SJCRH30 (cell line): Measurements from ENCODE around the gene GCG. TPM values are rescaled to one million over a fixed set of nuclear protein-coding genes. Genes with fewer than 3 reads are reported as not detected.

Experiments used
- DNase-seq, 2 experiments: peaks; one replicate each; pipeline ENCODE4 v3.0.0-alpha.2; 2015 to 2020
- H3K27ac ChIP-seq: fragments of 250-450 bp; sonication (Bioruptor Pico); 2 replicates; pipeline ENCODE4 v1.5.1; 2020; ENCODE audit warnings: mild to moderate bottlenecking, moderate library complexity
- H3K27me3 ChIP-seq: fragments of 250-450 bp; sonication (Bioruptor Pico); 2 replicates; pipeline ENCODE4 v1.5.1; 2020; ENCODE audit warnings: mild to moderate bottlenecking, moderate library complexity
- H3K36me3 ChIP-seq: fragments of 250-450 bp; sonication (Bioruptor Pico); 2 replicates; pipeline ENCODE4 v1.5.1; 2020; ENCODE audit warnings: mild to moderate bottlenecking, moderate library complexity
- H3K4me1 ChIP-seq: fragments of 250-450 bp; sonication (Bioruptor Pico); 2 replicates; pipeline ENCODE4 v1.5.1; 2020; ENCODE audit warnings: mild to moderate bottlenecking, moderate library complexity
- H3K4me3 ChIP-seq: fragments of 250-450 bp; sonication (Bioruptor Pico); 2 replicates; pipeline ENCODE4 v1.5.1; 2020; ENCODE audit warnings: mild to moderate bottlenecking, moderate library complexity
- H3K9me3 ChIP-seq: fragments of 250-450 bp; sonication (Bioruptor Pico); replicated peaks from 2 replicates; pipeline ENCODE4 v1.5.1; 2020; ENCODE audit warnings: mild to moderate bottlenecking, moderate library complexity
- total RNA-seq: library from RNA; depleted of rRNA; stranded (reverse); fragments of >200 nt; shearing (Covaris generic); gene quantifications from 2 replicates; pipeline ENCODE4 v1.2.3, GENCODE V29; 2014

GCG gene
- total RNA-seq, 1 experiment from 2014 or later: not detected

DNA sequence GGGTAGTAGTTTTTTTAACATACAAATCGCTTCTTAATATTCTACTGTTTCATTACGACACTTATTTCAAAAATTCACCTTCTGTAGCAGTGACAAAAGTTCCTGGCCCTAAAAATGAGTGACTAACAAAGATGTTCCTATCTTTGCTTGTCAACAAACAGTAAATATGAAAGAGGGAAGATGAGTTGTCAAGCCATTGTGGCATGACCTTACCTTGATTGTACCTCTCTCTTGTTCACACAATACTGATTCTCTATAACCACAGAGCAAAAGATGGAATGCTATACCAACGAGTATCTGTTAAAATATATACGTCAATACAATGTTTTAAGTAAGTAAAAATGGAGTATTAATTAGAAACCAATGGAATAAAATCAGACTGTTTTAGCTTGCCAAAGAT, 14.7 kb upstream of the GCG start:
- H3K4me3 ChIP-seq: no peak overlapping the region

DNA sequence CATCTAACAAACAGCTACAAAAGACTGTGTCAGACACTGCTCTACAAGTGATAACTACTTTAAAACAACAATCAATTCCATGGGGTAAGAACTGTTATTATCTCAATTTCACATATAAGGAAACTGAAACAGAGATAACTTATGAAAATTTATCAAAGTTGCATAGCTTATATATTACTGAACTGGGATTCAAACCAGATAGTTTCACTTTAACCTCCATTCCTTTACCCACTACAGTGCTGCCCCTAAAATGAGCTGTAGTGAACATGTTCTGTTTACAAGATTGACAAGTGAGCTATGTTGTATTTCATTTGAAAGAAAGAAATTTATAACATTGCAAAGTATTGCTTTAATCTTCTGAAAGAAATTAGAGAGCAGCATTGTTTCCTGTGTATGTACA, 14.1 kb upstream of the GCG start:
- Histone ChIP-seq H3K4me3 (no peak overlapping the region), H3K27ac (no peak overlapping the region), H3K36me3 (no peaks in the 10 kb centered on the region), H3K4me1 (no peaks in the 10 kb centered on the region), H3K27me3 (no peaks in the 10 kb centered on the region), H3K9me3 (no peaks in the 10 kb centered on the region)
- no peak for DNase-seq

More for the DNA sequence above, 14.7 kb upstream of the GCG start:
- Histone ChIP-seq H3K4me1 (no peaks in the 10 kb centered on the region), H3K9me3 (no peaks in the 10 kb centered on the region), H3K27ac (no peak overlapping the region), H3K27me3 (no peaks in the 10 kb centered on the region), H3K36me3 (no peaks in the 10 kb centered on the region)
- DNase-seq: no peak

DNA sequence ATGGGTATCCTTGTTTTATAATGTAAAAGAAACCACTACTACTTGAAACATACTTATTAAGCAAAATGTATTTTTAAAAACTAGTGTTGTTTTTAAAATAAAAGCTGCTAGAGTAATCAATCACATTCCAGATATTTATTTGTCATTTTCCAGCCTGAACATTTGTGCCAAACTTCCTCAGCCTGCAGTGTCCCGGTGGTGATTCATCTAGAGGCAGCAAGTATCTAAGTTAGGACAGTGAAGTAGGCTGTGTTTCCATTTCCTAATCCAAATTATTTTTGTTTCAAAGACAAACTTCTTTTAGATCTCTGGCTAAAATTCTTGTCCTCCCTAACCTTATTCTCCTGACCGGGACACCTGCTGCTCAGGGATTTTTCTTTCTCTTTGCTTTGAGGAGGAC, 12.8 kb upstream of the GCG start:
- no peak overlapping the region for H3K4me3 ChIP-seq
- no peak overlapping the region for H3K27ac ChIP-seq
- H3K4me1 ChIP-seq: no peaks in the 10 kb centered on the region
- no peaks in the 10 kb centered on the region for H3K36me3 ChIP-seq
- no peaks in the 10 kb centered on the region for H3K9me3 ChIP-seq
- no peaks in the 10 kb centered on the region for H3K27me3 ChIP-seq
- no peak for DNase-seq

DNA sequence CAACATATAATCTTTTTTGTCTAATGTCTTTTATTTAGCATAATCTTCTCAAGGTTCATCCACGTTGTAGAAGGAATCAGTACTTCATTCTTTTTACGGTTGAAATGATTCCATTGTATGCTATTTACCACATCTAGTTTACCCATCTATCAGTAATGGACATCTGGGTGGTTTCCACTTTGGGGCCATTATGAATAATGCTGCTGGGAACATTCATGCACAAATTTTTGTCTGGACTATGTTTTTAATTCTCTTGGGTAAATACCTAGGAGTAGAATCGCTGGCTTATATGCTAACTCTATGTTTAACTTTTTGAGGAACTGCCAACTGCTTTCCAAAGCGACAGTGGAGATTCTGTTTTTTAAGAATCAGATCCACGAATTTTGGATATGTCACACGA, 7.4 kb upstream of the GCG start:
- DNase-seq: no peak
- no peaks in the 10 kb centered on the region for H3K36me3 ChIP-seq

DNA sequence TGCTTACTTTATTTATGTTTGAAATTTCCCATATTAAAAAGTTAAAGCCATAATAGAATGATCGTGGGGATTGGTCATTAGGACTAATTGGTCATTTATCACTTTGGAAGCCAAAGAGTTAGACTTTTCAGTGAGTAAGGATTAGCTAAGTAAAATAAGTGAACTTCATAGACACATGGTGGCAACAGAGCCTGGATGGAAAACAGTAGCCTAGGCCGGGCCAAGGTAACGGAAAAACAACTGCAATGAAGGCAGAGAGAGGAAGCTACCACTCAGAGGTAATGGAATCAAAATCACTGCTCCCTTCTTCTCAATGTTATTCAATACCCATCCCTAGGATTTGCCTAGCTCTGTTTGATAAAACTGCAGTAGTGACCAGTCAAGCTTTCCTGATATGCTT, 4.1 kb upstream of the GCG start:
- H3K36me3 ChIP-seq: no peaks in the 10 kb centered on the region
- no peaks in the 10 kb centered on the region for H3K27me3 ChIP-seq
- DNase-seq: no peak
- H3K27ac ChIP-seq: no peak overlapping the region
- no peaks in the 10 kb centered on the region for H3K4me1 ChIP-seq
- H3K9me3 ChIP-seq: no peaks in the 10 kb centered on the region
- H3K4me3 ChIP-seq: no peak overlapping the region

More for the DNA sequence above, 7.4 kb upstream of the GCG start:
- Histone ChIP-seq H3K27ac (no peak overlapping the region), H3K27me3 (no peaks in the 10 kb centered on the region), H3K4me1 (no peaks in the 10 kb centered on the region), H3K4me3 (no peak overlapping the region), H3K9me3 (no peaks in the 10 kb centered on the region)

DNA sequence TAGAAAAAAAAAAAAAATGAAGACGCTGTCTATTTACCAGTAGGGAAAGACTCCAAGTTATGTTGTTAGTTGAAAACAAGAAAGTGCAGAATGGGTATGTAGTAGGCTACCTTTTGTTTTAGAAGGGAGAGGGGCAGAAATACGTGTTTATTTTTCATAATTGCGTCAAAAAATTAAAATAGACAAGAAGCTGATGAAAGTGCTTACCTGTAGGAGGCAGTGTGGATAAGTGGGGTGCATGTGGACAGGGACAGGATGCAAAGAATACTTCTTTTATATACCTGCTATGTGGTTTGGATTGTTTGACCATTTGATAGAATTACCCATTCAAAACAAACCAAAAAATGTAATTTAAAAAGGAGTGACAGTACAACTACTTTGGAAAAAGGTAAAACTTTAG, 3.0 kb upstream of the GCG start:
- no peak for DNase-seq
- no peaks in the 10 kb centered on the region for H3K9me3 ChIP-seq
- no peaks in the 10 kb centered on the region for H3K4me1 ChIP-seq
- no peaks in the 10 kb centered on the region for H3K27me3 ChIP-seq
- H3K36me3 ChIP-seq: no peaks in the 10 kb centered on the region
- no peak overlapping the region for H3K4me3 ChIP-seq
- H3K27ac ChIP-seq: no peak overlapping the region

DNA sequence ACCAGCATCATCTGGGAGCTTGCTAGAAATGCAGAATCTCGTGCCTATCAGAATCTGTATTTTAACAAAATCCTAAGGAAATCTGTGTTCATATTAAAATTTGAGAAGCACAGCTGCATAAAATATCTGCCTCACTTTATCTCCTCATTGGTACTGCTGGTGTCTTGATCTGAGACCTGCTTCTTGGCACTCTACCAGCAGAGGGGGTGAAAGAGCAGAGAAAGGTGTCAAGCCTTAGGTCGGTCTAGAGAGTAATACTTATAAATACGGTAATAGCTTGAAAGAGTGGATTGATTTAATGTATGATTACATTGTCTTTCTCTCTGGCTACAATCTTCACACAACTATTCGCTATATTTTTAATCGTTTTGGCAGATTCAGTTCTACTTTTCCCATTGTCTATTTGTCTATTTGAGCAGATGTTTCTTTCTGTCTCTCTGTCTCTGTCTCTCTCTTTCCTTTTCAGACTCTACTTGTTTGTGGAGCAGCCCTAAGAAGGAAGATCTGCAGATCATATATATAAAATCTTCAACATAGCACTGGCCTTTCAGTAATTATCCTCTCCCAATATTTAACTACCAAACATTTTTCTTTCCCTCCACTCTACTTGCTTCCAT, 1.7 kb upstream of the GCG start:
- peak; percentile 40 to 73 for DNase-seq
- Histone ChIP-seq H3K4me1 (no peaks in the 10 kb centered on the region), H3K27ac (no peak overlapping the region), H3K36me3 (no peaks in the 10 kb centered on the region), H3K4me3 (no peak overlapping the region), H3K27me3 (no peaks in the 10 kb centered on the region), H3K9me3 (no peaks in the 10 kb centered on the region)

DNA sequence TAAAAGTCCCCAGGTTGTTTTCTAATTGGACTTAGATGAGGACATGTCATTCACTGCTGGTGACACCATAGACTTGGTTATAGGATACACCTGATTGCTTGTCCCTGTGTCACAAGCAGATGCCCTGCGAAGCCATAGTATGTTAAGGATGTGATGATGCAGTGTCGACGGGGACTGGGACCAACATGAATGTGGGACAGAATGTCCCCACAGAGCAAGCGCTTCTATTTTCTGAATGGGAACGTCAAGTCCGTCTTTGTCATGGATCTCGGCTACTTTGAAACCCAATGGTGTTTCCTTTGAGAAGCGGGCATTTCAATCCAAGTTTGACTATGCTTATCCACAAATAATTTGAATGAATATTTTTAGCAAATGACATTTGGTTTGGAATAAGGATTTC, 2.1 kb downstream of the GCG start:
- no peaks in the 10 kb centered on the region for H3K4me1 ChIP-seq
- no peaks in the 10 kb centered on the region for H3K36me3 ChIP-seq
- no peaks in the 10 kb centered on the region; the same call in 1 of the 2 replicates for H3K27me3 ChIP-seq
- no peaks in the 10 kb centered on the region for H3K9me3 ChIP-seq
- no peak for DNase-seq
- no peak overlapping the region for H3K4me3 ChIP-seq
- no peak overlapping the region for H3K27ac ChIP-seq

DNA sequence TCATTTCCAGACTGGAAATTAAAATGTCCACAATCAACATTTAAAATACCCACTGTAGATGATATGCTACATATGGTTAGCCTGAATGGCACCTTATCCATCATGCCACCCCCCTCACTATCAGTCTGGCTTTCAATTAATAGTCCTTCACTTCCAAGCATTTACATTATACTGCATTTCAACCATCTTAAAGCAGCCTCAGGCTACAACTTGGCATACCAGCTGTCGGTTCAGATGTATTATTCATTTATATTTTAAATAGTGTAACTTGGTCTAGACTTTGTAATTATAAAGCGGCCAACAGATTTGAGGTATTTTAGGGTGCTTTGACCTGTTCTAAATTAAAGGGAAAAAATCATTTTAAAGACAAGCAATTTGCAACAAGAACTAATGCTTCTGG, 2.6 kb downstream of the GCG start:
- Histone ChIP-seq H3K27me3 (no peaks in the 10 kb centered on the region; the same call in 1 of the 2 replicates), H3K4me1 (no peaks in the 10 kb centered on the region), H3K27ac (no peak overlapping the region), H3K36me3 (no peaks in the 10 kb centered on the region), H3K4me3 (no peak overlapping the region), H3K9me3 (no peaks in the 10 kb centered on the region)
- DNase-seq: no peak

DNA sequence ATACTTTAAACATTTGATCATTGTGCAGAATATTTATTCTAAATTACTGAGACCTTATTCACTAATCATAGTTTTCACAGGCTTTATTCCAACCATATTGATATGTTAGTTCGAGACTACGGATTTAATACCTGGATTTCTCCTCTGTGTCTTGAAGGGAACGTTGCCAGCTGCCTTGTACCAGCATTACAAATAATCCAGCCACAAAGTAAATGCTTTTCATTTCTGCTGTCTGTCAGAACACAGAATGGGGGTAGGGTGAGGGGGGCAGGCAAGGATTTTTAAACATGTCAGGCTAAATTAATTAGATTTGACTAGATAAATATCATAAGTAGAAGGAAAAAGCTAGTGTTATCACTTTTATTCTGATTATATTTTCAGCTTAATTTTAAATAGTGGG, 3.1 kb downstream of the GCG start:
- H3K27ac ChIP-seq: no peak overlapping the region
- H3K36me3 ChIP-seq: no peaks in the 10 kb centered on the region
- no peaks in the 10 kb centered on the region for H3K4me1 ChIP-seq
- DNase-seq: no peak
- H3K9me3 ChIP-seq: no peaks in the 10 kb centered on the region
- H3K27me3 ChIP-seq: no peaks in the 10 kb centered on the region; the same call in 1 of the 2 replicates
- no peak overlapping the region for H3K4me3 ChIP-seq

DNA sequence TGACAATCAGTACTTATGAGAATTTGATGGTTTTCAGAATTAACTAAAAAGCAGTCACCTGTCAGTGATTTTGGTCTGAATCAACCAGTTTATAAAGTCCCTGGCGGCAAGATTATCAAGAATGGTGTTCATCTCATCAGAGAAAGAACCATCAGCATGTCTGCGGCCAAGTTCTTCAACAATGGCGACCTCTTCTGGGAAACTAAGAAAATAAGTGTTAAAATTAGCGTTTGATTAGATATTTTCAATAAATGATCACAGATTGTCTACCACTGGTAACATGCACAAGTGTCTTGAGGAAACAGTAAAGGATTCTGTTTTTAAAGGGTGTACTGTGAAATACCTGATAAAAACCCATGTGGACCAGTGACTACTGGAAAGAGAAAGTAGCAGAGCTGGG, 8.1 kb downstream of the GCG start:
- Histone ChIP-seq H3K9me3 (no peaks in the 10 kb centered on the region), H3K36me3 (no peaks in the 10 kb centered on the region)
- DNase-seq: no peak

DNA sequence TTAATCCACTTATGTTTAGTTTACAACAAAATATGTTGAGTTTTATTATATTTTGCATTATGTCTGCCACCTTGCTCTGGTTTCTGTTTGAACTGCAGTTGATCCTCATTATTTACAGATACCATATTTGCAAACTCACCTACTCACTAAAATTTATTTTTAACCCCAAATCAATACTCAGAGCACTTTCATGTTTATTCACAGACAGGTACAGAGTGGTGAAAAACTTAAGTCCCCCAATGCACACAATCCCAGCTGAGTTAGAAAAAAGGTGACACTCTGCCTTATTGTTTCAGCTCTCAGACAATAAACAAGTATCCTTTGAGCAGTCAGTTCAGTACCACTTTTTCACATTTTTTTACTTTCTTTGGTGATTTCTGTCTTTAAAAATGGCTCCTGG, 13.7 kb downstream of the GCG start:
- no peak overlapping the region for H3K27ac ChIP-seq
- no peaks in the 10 kb centered on the region for H3K27me3 ChIP-seq
- H3K4me1 ChIP-seq: no peaks in the 10 kb centered on the region
- no peaks in the 10 kb centered on the region for H3K36me3 ChIP-seq
- no peak for DNase-seq
- H3K9me3 ChIP-seq: no peaks in the 10 kb centered on the region
- no peak overlapping the region for H3K4me3 ChIP-seq

More for the DNA sequence above, 8.1 kb downstream of the GCG start:
- Histone ChIP-seq H3K4me3 (no peak overlapping the region), H3K27me3 (no peaks in the 10 kb centered on the region; the same call in 1 of the 2 replicates), H3K4me1 (no peaks in the 10 kb centered on the region), H3K27ac (no peak overlapping the region)

DNA sequence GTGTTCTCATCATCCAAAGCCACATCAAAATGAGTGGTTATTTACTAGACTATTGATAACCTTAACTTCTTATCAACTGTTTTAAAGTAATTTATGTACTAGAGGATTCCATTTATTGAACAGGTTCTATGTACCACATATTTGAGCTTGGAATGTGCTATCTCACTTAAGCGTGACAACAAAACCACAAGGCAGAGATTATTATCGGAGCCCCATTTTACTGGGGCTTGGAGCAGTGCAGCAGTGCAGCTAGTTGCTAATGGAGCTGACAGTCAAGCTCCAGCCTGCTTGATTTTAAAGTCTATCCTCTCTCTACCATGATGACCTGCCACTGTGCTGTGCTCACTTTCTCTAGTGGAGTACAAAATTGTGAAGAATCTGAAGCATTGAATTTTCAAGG, 24.6 kb downstream of the GCG start:
- H3K9me3 ChIP-seq: no peaks in the 10 kb centered on the region
- DNase-seq: no peak

DNA sequence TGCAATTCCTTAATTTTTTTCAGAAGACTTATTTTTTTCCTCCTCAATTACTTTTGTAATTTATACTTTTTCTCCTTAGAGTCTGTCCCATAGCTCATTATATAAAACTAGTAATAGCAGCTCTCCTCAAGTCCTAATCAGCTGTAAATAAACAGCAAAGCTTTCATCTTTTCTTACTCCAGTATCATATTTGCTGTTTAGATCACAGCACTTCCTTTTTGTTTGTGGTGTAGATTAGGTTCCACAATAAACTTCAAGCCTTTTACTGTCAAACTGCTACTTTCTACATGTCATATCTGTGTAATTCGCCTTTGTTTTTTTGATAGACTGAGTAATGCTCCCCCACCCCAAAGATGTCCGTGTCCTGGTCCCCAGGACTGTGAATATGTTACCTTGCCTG, 25.5 kb downstream of the GCG start:
- no peak for DNase-seq
- Histone ChIP-seq H3K27ac (no peak overlapping the region), H3K4me3 (no peak overlapping the region), H3K4me1 (no peaks in the 10 kb centered on the region; the same call in 1 of the 2 replicates), H3K27me3 (no peaks in the 10 kb centered on the region), H3K36me3 (no peaks in the 10 kb centered on the region), H3K9me3 (no peaks in the 10 kb centered on the region)

More for the DNA sequence above, 24.6 kb downstream of the GCG start:
- H3K27ac ChIP-seq: no peak overlapping the region
- no peaks in the 10 kb centered on the region; the same call in 1 of the 2 replicates for H3K4me1 ChIP-seq
- H3K27me3 ChIP-seq: no peaks in the 10 kb centered on the region
- H3K4me3 ChIP-seq: no peak overlapping the region
- H3K36me3 ChIP-seq: no peaks in the 10 kb centered on the region

DNA sequence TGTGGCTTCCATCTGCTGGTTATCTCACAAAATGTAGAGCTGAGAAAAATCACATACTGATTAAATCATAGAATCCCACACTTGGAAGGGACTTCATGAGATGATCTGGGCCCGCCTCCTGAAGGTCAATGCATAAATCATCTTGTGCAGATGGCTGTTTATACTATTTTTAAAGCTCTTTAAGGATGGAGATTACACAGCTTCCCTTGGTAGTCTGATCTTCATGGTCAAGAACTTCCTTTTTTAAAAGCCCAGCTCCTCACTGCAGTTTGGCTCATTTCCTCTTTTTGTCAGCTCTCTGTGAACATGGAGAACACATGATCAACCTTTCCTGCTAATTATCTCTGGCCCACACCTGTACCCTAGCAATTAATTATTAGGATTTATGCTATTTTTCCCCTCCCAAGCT, 25.9 kb downstream of the GCG start:
- no peaks in the 10 kb centered on the region for H3K27me3 ChIP-seq
- H3K4me3 ChIP-seq: no peak overlapping the region
- H3K9me3 ChIP-seq: no peaks in the 10 kb centered on the region
- no peaks in the 10 kb centered on the region for H3K36me3 ChIP-seq
- no peaks in the 10 kb centered on the region; the same call in 1 of the 2 replicates for H3K4me1 ChIP-seq
- no peak for DNase-seq
- H3K27ac ChIP-seq: no peak overlapping the region

DNA sequence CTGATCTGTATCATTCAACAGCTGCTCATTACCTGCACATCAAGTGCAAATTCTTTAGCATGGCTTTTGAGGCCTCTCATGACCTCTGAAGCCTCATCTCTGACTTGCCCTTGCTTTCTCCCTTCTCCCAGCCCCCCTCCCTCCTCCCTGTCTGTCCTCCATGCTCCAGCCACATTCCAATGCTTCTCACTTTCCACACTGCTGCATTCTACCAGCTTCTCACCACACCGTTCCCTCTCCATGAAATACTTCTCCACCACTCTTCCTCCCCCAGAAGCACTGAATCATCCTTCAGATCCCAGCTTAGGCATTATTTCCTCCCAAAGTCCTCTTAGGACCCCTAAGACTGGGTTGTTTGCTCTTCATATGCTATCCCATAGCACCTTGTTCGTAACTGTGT, 26.9 kb downstream of the GCG start:
- Histone ChIP-seq H3K4me1 (no peaks in the 10 kb centered on the region; the same call in 1 of the 2 replicates), H3K27ac (no peak overlapping the region), H3K36me3 (no peaks in the 10 kb centered on the region), H3K9me3 (no peaks in the 10 kb centered on the region), H3K4me3 (no peak overlapping the region), H3K27me3 (no peaks in the 10 kb centered on the region)
- no peak for DNase-seq
